OCI-LY7 (cell line): ENCODE results near the gene PLK5. TPM values are rescaled to one million over a fixed set of nuclear protein-coding genes. Genes with fewer than 3 reads are reported as not detected.

ENCODE experiments used
- BruUV-seq: library from RNA; stranded (reverse); fragments of 400-500 nt; replicated peaks from 2 replicates; lab custom pipeline; 2021; lab: Mats Ljungman, UMichigan
- CTCF ChIA-PET: fragments of 300-600 bp; sonication (Branson Sonifier 250); formaldehyde crosslinking; loops from one replicate; lab custom pipeline; 2022; ENCODE audit warnings: antibody characterized with exemption; ENCODE audit not compliant: unreplicated experiment; lab: Charles Lee
- POLR2A ChIA-PET: fragments of 300-600 bp; sonication (Branson Sonifier 250); formaldehyde crosslinking; loops from one replicate; lab custom pipeline; 2022; ENCODE audit warnings: antibody characterized with exemption; lab: Charles Lee
- DNase-seq: peaks from one replicate; pipeline ENCODE4 v3.0.0-alpha.2; 2015; ENCODE audit warnings: low spot score
- H2AFZ ChIP-seq: fragments of 200-600 bp; sonication (generic), shearing (Covaris generic); 2 replicates; pipeline ENCODE4 v1.6.1; 2014; ENCODE audit warnings: mild to moderate bottlenecking, antibody characterized with exemption, low read length, moderate library complexity
- H3K27ac ChIP-seq: fragments of 200-600 bp; sonication (generic); 2 replicates; pipeline ENCODE4 v1.5.1; 2014; ENCODE audit warnings: mixed run types, low read depth, mild to moderate bottlenecking, moderate library complexity, low read length, inconsistent platforms; ENCODE audit not compliant: poor library complexity, severe bottlenecking
- H3K36me3 ChIP-seq: fragments of 200-600 bp; sonication (generic); 2 replicates; pipeline ENCODE4 v1.6.1; 2014; ENCODE audit warnings: mild to moderate bottlenecking, antibody characterized with exemption, low read length, moderate library complexity, mixed read lengths; ENCODE audit not compliant: insufficient read depth
- H3K4me1 ChIP-seq: fragments of 200-600 bp; sonication (generic); 2 replicates; pipeline ENCODE4 v1.5.1; 2014; ENCODE audit warnings: mild to moderate bottlenecking, low read length; ENCODE audit not compliant: insufficient read depth, poor library complexity, severe bottlenecking
- H3K4me2 ChIP-seq: fragments of 200-600 bp; sonication (generic); 2 replicates; pipeline ENCODE4 v1.6.1; 2014; ENCODE audit warnings: mild to moderate bottlenecking, low read length
- H3K4me3 ChIP-seq: fragments of 200-600 bp; sonication (generic); 2 replicates; pipeline ENCODE4 v1.5.1; 2014; ENCODE audit warnings: mild to moderate bottlenecking, low read depth, low read length; ENCODE audit not compliant: poor library complexity, severe bottlenecking
- H3K79me2 ChIP-seq: fragments of 200-600 bp; sonication (generic); 2 replicates; pipeline ENCODE4 v1.6.1; 2016; ENCODE audit warnings: low read depth, mild to moderate bottlenecking, low read length, moderate library complexity, mixed read lengths; ENCODE audit not compliant: insufficient read depth
- H3K9me2 ChIP-seq: fragments of 200-600 bp; sonication (generic); 2 replicates; pipeline ENCODE4 v1.6.1; 2016; ENCODE audit warnings: mild to moderate bottlenecking, low read length, mixed read lengths; ENCODE audit not compliant: insufficient read depth
- H3K9me3 ChIP-seq: fragments of 200-600 bp; sonication (generic); 2 replicates; pipeline ENCODE4 v1.6.1; 2014; ENCODE audit warnings: mild to moderate bottlenecking, mixed run types, low read length, mixed read lengths
- H4K20me1 ChIP-seq: fragments of 200-600 bp; sonication (generic); 2 replicates; pipeline ENCODE4 v1.6.1; 2014; ENCODE audit warnings: mild to moderate bottlenecking, antibody characterized with exemption, low read length, moderate library complexity, mixed read lengths; ENCODE audit not compliant: insufficient read depth
- EZH2phosphoT487 ChIP-seq: fragments of 200-600 bp; sonication (generic); IDR thresholded peaks from 2 replicates; pipeline ENCODE4 v1.6.1; 2018; ENCODE audit warnings: low read depth, borderline replicate concordance, mild to moderate bottlenecking, mixed run types, antibody characterized with exemption, low read length, moderate library complexity, mixed read lengths
- intact Hi-C: fragments of 100-400 bp; cut with micrococcal nuclease; formaldehyde crosslinking; loops from one replicate; pipeline ENCODE4 v1.10.0; 2022; ENCODE audit not compliant: unreplicated experiment
- total RNA-seq, 2 experiments: library from RNA; depleted of rRNA in 1 of 2; stranded (reverse); fragments of >200 nt in 1 of 2; shearing (Covaris generic) in 1 of 2; gene quantifications; 2 replicates each; pipeline ENCODE4 v1.2.3, GENCODE V29; 2014 to 2022
- TF ChIP-seq, protein P1 (sequence below): fragments of 200-600 bp; sonication (generic); conservative IDR thresholded peaks from 2 replicates; pipeline ENCODE4 v1.5.1; 2014; ENCODE audit warnings: mild to moderate bottlenecking, antibody characterized with exemption, low read length, moderate library complexity, mixed read lengths

Gene PLK5
- total RNA-seq, 2 experiments from 2014 or later = 0.17 TPM; not detected in 1

DNA sequence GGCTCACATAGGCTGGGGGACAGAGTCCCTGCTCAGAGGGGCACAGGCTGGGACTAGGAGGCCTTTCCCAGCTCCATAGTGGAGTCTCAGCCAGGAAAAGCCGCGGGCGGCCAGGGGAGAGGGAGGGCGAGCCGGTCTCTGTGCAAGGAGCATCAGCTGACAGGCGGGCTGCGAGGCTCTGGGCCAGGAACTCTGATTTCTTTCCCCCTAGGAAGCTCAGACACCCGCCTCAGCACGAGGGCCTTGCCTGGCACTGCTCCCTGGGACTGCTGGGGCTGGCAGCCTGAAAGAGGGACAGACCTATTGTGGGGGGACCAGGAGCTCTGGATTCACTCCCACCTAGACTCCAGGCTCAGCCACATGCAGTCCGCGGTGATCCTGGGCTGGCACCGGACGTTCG, 2.2 kb upstream of the PLK5 start:
- no peaks in the 10 kb centered on the region for H3K9me3 ChIP-seq
- no peak overlapping the region for H2AFZ ChIP-seq
- H3K4me1 ChIP-seq = no peaks in the 10 kb centered on the region
- ChIA-PET POLR2A (no interaction called here), CTCF (no interaction called here)
- H3K27ac ChIP-seq = no peak overlapping the region
- BruUV-seq = no TSS peak
- no peaks in the 10 kb centered on the region for H3K36me3 ChIP-seq
- H3K9me2 ChIP-seq = no peaks in the 10 kb centered on the region
- H3K79me2 ChIP-seq = no peaks in the 10 kb centered on the region
- H4K20me1 ChIP-seq = no peaks in the 10 kb centered on the region
- no peak for DNase-seq
- H3K4me2 ChIP-seq = no peak overlapping the region
- TF ChIP-seq, protein P1, sequence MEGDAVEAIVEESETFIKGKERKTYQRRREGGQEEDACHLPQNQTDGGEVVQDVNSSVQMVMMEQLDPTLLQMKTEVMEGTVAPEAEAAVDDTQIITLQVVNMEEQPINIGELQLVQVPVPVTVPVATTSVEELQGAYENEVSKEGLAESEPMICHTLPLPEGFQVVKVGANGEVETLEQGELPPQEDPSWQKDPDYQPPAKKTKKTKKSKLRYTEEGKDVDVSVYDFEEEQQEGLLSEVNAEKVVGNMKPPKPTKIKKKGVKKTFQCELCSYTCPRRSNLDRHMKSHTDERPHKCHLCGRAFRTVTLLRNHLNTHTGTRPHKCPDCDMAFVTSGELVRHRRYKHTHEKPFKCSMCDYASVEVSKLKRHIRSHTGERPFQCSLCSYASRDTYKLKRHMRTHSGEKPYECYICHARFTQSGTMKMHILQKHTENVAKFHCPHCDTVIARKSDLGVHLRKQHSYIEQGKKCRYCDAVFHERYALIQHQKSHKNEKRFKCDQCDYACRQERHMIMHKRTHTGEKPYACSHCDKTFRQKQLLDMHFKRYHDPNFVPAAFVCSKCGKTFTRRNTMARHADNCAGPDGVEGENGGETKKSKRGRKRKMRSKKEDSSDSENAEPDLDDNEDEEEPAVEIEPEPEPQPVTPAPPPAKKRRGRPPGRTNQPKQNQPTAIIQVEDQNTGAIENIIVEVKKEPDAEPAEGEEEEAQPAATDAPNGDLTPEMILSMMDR = no peak
- no peak for TF ChIP-seq EZH2phosphoT487
- intact Hi-C loops = no loop called here
- no peak overlapping the region for H3K4me3 ChIP-seq

DNA sequence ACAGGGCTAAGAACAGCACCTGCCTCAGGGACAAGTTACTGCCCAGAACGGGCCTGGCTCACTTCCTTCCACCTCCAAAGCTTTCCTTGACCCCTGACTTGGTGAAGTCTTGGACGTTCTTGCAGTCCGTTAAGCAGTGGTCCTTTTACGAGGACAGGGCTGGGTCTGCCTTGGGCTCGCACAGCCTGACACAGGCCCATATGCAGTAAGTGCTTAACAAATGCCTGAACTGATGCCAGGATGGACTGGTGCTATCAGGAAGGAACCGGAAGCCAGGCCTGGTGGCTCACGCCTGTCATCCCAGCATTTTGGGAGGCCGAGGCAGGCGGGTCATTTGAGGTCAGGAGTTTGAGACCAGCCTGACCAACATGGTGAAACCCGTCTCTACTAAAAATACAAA, 1.8 kb upstream of the PLK5 start:
- CTCF ChIA-PET = no interaction called here
- TF ChIP-seq EZH2phosphoT487 = no peak
- TF ChIP-seq, protein P1 = no peak

DNA sequence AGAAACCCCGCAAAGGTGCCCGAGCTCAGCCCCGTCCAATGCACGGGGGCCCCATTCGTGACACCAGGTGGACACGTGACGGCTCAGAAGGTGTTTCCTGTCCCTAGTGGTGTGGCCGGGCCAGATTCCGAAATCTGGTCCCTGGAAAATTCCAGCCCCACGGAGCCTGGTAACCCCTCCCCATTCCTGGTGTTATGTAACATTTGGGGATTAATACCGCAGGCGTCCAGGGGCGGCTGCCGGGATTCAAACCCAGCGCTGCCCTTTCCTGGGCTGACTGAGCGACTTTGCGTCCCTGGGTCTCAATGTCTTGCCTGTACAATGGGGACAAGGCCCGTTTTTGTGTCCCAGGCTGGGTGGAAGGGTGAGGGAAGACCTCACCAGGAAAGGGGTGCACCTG, 1.0 kb upstream of the PLK5 start:
- no peaks in the 10 kb centered on the region for H3K9me3 ChIP-seq
- H2AFZ ChIP-seq = no peak overlapping the region
- intact Hi-C loops = no loop called here
- ChIA-PET POLR2A (no interaction called here), CTCF (no interaction called here)
- TF ChIP-seq EZH2phosphoT487 = no peak
- TF ChIP-seq, protein P1 = no peak
- H4K20me1 ChIP-seq = no peaks in the 10 kb centered on the region
- H3K4me1 ChIP-seq = no peaks in the 10 kb centered on the region
- H3K27ac ChIP-seq = no peak overlapping the region
- H3K79me2 ChIP-seq = no peaks in the 10 kb centered on the region
- no peak overlapping the region for H3K4me2 ChIP-seq
- no peak overlapping the region for H3K4me3 ChIP-seq
- no peak for DNase-seq
- no TSS peak for BruUV-seq
- H3K9me2 ChIP-seq = no peaks in the 10 kb centered on the region
- H3K36me3 ChIP-seq = no peaks in the 10 kb centered on the region

More for the DNA sequence above, 1.8 kb upstream of the PLK5 start:
- Histone ChIP-seq H4K20me1 (no peaks in the 10 kb centered on the region), H3K9me3 (no peaks in the 10 kb centered on the region), H3K79me2 (no peaks in the 10 kb centered on the region), H3K36me3 (no peaks in the 10 kb centered on the region), H3K27ac (no peak overlapping the region), H3K4me2 (no peak overlapping the region), H3K4me3 (no peak overlapping the region), H3K9me2 (no peaks in the 10 kb centered on the region), H3K4me1 (no peaks in the 10 kb centered on the region), H2AFZ (no peak overlapping the region)
- no TSS peak for BruUV-seq
- intact Hi-C loops = no loop called here
- no peak for DNase-seq
- POLR2A ChIA-PET = no interaction called here
